GM19099 (cell line): ENCODE results near the gene DNAAF8.

Source experiments
- POLR2A ChIP-seq: IDR thresholded peaks from 3 replicates; pipeline ENCODE4 v1.6.1; 2011; ENCODE audit warnings: low read depth; ENCODE audit not compliant: insufficient read length; ENCODE audit errors: extremely low read depth

DNAAF8 gene

GRCh38 chr16:4790871-4791270, 56.5 kb downstream of the DNAAF8 start:
- no peak for TF ChIP-seq POLR2A

- TF ChIP-seq POLR2A = no peak
Observed at GRCh38 chr16:4792951-4793513, 58.7 kb downstream of the DNAAF8 start.

GRCh38 chr16:4795181-4795827, 61.0 kb downstream of the DNAAF8 start, which contains the start of gene SMIM22:
Gene SMIM22, plus strand, starts transcription at chr16:4795369. Its CDS starts 366 bp downstream, at chr16:4795735.
- TF ChIP-seq POLR2A = no peak

GRCh38 chr16:4795828-4796572, 61.7 kb downstream of the DNAAF8 start:
- no peak for TF ChIP-seq POLR2A

GRCh38 chr16:4796982-4797804, 62.9 kb downstream of the DNAAF8 start:
- TF ChIP-seq POLR2A = no peak

GRCh38 chr16:4797805-4798252, 63.5 kb downstream of the DNAAF8 start:
- TF ChIP-seq POLR2A = no peak

- no peak for TF ChIP-seq POLR2A
Observed at GRCh38 chr16:4798456-4798855, 64.1 kb downstream of the DNAAF8 start.
